Measurements from ENCODE around the gene CCL14. TPM values are rescaled to one million over a fixed set of nuclear protein-coding genes. Genes with fewer than 3 reads are reported as not detected.
A peak's percentile ranks its signal among the peaks of the same experiment; 100 is the strongest.
"Not testable (repeated sequence)": the region's sequence is repeated elsewhere in the genome, so short reads cannot be mapped to it uniquely, and the experiment has no call there.

The CCL14 gene
- total RNA-seq, 1 donor from 2014 or later, result not detected

DNA sequence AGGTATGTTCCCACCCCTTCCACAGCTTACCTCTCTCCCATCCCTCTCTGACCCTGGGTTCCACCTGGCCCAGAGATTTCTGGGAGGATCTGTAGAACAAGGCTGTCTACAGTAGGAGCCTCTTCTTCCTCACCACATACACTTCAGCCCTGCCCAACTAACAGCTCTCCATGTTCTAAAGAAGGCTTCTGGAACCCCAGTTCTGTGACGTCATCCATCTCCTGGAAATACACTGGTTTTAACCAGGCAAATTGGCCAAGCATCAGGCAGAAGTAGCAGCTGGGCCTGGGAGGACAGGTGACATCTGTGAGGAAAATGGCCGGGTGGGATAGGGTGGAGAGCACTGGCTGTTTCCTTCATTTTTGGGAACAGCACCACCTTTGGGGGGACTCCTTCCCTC is 43.0 kb downstream of the CCL14 start, which contains the start of gene LYZL6:
Gene LYZL6 (minus strand): TSS at position 177 of the 400 bp plus-strand sequence. CDS start 4,357 bp downstream, outside the sequence.
- DNase-seq (ENCODE audit: low read depth), result peak; percentile 13

DNA sequence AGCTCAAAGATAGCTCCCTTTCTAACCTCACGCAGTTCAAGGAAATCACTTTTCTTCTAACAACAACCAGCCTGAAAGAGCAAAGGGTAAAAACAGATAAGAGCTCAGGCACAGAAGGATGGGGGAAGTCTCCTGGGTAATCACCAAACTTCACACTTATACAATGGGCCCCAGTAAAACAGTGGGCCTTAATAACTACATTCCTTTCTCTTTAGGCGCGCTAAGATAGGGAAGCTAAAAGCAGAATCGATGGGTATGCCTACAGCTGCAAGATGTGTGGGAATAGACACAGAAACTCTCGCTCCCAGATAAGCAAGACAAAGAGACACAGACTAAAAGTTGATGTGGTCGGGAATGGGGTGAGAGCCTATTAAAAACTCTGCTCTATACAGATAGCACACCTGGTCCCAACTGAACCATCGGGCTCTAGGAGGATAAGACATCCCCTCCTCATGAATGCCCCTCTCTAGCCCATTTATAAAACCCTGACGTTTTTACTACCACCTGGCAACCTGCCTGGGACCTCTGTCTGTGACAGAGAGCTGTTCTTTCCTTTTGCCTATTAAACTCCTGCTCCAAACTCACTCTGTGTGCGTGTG is 43.8 kb downstream of the CCL14 start:
- no peak for DNase-seq (ENCODE audit: low read depth)

DNA sequence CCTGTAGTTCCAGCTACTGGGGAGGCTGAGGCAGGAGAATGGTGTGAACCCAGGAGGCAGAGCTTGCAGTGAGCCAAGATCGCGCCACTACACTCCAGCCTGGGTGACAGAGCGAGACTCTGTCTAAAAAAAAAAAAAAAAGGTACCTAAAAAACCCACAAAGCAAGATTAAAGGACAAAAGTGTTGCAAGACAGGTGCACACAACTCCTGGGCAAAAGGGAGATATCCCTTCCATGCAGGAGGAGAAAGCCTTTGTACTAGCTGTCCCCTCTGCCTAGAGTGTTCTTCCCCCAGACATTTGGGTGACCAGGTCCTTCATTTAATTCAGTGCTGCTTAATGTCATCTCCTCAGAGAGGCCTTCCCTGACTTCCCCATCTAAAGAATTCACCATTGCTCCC is 48.0 kb downstream of the CCL14 start:
- not testable (repeated sequence) for DNase-seq (ENCODE audit: low read depth)

DNA sequence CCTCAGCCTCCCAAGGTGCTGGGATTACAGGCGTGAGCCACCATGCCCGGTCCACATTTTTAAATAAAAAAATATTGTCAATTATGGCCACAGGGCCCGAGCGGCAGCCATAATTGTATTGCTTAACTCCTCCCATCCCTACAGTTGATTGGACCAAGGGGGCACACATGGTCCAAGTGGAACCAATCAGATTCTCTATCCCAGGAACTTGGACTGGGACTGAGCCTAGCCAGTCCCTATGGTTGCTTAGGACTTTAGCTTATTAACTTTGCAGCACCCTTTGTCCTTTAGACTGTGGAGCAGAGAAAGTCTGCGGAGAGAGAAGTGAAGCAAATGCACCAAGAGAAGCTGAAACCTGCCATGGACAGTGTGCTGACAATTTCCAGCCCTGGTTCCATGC is 50.5 kb downstream of the CCL14 start:
- no peak for DNase-seq (ENCODE audit: low read depth)

DNA sequence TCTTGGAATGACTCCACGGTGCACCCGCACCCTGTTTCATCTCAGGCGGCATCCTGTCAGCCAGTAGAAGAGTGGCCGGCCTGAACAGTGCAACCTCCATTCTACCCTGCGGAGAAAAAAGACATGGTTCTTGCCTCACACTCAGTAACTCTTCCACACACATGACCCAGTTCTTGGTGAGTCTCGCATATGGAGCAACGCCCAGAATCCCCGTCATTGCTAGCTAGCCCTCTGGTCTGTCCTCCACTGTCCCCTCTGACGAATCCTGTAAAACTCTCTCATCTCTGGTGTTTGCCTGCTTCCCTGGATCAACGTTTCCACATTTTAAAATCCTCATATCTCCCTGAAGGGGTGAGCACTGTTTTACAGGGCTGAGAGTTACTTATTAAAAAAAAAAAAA is 51.8 kb downstream of the CCL14 start:
- no peak for DNase-seq (ENCODE audit: low read depth)

Other genes with a start within 250 kb of the CCL14 start
- 0.08 TPM in 1 of 2 replicates, not detected in the other for gene GAS2L2, start 233.5 kb downstream of the CCL14 start, total RNA-seq
- gene C17orf50, start 225.8 kb downstream of the CCL14 start, total RNA-seq, result not detected in 2 replicates
- gene MMP28, start 191.1 kb downstream of the CCL14 start, total RNA-seq, result 0.42 and 0.99 TPM in 2 replicates
- gene TAF15, start 177.2 kb downstream of the CCL14 start, total RNA-seq, result 25.1 and 25.7 TPM in 2 replicates
- gene HEATR9, start 117.8 kb downstream of the CCL14 start, total RNA-seq, result not detected in 2 replicates
- 0.11 and 0.62 TPM in 2 replicates for gene CCL5, start 106.4 kb downstream of the CCL14 start, total RNA-seq
- gene RDM1, start 56.0 kb downstream of the CCL14 start, total RNA-seq, result not detected in 2 replicates
- gene LYZL6, start 43.0 kb downstream of the CCL14 start, total RNA-seq, result not detected in 2 replicates
- gene CCL16, start 5.2 kb downstream of the CCL14 start, total RNA-seq, result not detected in 2 replicates
- gene CCL15, start 14.8 kb upstream of the CCL14 start, total RNA-seq, result not detected in 2 replicates
- gene CCL23, start 31.2 kb upstream of the CCL14 start, total RNA-seq, result not detected in 2 replicates
- gene CCL18, start 77.5 kb upstream of the CCL14 start, total RNA-seq, result not detected in 2 replicates
- 1.5 TPM in 1 of 2 replicates, not detected in the other for gene CCL3, start 103.4 kb upstream of the CCL14 start, total RNA-seq
- not detected in 2 replicates for gene CCL4, start 117.1 kb upstream of the CCL14 start, total RNA-seq
- gene TBC1D3B, start 189.9 kb upstream of the CCL14 start, total RNA-seq, result 2.2 and 2.4 TPM in 2 replicates
- gene CCL3L1, start 210.0 kb upstream of the CCL14 start, total RNA-seq, result not detected in 2 replicates
- not detected in 2 replicates for gene CCL4L2, start 224.3 kb upstream of the CCL14 start, total RNA-seq